Activated CD8-positive, alpha-beta memory T cell treated with anti-CD3 and anti-CD28 coated beads, Interleukin-2, amount 50 U/mL, for 1 hour (primary cell): ENCODE data around the gene VTA1.
"Not testable (repeated sequence)": the region's sequence is repeated elsewhere in the genome, so short reads cannot be mapped to it uniquely, and the experiment has no call there.

ENCODE experiments used
- DNase-seq: peaks from one replicate; pipeline ENCODE4 v3.0.0-alpha.2; 2020; ENCODE audit errors: extremely low read depth

The VTA1 gene

DNA sequence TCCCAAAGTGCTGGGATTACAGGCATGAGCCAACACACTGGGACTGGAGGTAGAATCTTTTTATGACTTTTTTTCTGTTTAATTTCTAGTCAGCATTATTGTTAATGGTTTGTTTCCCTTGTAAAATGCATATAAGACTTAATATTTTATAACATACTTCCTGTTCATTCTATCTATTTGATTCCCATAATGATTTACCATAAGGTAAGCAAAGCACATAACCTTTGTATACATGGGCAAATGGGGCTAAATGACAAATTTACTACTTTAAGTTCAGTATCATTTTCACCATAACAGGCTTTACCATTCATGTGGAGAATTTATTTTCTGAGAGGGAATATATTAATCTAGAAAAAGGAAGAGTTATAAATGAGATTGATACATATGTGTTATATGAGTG is 24.3 kb downstream of the VTA1 start:
- DNase-seq: no peak

DNA sequence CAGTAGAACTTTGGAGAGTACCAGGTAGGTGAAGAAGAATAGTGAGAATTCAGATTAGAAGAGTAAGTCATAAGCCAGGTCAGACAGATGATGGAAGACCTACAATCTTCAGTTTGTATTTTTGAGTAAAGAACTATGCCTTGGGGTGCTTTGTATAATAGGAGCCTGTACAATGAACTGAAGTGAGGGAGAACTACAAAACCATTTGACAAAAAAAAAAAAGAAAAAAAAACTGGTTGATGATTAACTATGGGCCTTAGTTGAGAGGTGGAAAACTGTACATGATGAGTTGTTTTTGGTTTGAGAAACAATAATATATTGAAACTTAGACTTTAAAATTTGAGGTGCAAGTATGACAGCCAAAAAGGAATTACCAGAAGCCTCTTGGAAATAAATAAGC is 25.7 kb downstream of the VTA1 start:
- no peak for DNase-seq

DNA sequence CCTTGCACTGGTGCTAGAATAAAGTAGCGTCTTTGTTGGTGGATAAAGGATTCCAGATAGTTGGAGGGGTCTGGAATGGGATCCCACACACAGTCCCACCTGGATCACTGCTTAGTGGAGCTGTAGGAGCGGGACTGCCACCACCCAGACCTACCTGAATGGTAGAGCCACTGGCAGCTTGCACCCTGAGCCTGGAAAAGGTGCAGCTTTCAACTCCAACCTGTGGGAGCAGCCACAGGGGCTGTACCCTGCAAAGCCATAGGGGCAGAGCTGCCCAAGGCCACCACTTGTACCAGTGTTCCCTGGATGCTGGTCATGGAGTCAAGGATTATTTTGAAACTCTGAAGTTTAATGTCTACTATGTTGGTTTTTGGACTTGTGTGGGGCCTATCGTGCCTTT is 26.9 kb downstream of the VTA1 start:
- no peak for DNase-seq

DNA sequence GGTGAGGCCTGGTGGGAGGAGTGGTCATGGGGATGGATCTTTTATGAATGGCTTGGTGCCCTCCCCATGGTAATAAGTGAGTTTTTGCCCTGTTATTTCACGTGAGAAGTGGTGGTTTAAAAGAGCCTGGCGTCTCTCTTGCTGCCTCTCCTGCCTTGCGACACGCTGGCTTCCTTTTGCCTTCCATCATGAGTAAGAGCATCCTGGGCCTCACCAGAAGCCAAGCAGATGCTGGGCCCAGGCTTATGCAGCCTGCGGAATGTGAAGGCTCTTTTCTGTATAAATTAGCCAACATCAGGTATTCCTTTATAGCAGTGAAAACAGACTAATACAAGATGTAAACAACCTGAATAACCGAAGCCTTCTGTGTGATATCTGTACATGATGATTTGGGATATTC is 27.6 kb downstream of the VTA1 start:
- no peak for DNase-seq

DNA sequence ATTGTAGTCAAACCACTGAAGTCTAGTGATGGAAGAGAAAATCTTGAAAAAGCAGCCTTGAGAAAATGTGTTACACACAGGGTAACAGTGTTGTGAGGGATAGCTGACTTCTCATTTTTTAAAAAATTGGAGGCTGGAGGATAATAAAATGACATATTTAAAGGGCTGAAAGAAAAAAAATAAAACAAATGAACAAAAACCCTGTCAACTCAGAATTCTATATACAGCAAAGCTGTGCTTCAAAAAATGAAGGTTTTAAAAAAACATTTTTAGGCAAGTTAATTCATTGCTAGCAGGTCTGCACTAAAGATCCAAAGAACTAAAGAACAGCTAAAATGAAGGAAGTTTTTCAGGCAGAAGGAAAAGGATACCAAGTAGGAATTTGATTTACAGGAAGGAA is 31.1 kb downstream of the VTA1 start:
- DNase-seq: no peak

DNA sequence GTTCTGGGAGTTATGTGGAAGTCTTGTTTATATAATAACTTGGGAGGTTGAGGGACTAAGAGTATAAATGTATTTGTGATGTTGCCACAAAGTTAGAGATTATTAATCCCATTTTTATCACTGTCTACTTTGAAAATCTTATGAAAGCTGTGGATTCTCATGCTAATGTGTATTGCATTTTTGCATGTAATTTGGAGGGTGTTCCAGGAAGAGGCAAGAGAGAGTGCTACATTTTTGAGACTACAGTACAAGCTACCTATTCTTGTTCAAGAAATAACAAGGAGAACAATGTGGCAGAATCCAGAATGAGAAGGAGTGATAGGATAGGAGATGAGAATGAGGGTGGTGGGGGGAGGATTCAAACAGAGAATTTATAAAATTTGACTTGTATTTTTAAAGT is 34.9 kb downstream of the VTA1 start:
- DNase-seq: no peak

DNA sequence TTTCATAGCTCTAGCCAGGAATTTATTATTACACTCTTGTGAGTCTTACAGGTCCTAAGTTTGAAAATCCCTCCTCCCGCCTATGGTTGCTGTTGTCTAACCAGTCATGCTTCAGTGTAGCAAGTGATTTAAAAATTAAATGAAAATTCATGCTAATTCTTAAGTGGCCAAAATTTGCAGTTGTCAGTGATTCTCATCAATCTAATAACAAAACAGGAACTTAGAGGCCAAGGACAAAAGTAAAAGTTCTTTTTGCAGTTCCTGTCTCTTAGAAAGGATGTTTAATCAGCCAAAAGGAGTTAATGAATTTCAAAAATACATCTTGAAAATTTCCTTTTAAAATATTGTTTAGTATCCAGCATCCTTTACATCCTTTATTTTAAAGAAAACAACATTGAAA is 36.3 kb downstream of the VTA1 start:
- no peak for DNase-seq

DNA sequence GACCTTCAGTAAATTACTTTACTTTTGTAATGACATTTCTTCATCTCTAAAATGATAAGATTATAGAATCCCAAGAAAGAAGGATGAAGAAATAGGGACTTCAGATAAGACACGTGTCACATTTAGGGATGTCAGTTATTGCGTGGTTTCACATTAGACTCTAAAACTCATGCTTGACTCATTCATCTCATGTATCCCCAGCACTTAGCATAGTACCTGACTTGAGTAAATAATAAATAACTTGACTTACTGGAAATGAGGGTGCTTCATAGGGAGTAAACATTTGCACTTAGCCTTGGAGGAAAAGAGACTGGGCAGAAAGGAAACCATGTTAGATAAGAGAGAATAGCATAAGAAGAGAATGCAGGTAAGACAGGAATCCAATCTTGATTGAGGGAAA is 37.2 kb downstream of the VTA1 start:
- no peak for DNase-seq

DNA sequence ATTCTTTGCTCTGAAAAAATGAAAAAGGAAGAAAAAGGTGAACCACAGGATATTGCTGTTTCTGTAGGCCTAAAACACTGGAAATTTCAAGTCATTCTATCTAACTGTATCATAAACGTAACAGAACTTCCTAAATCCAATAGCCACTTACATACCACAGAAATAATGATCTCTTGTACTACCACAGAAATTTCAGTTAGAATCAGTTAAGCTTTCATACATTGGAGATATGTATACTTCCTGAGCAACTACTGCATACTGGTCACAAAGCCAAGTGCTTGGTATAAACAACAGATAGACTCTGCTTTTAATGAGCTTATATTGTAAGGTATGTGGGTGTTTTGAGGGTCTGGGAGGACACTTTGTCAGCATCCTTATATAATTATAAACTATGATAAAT is 38.6 kb downstream of the VTA1 start:
- no peak for DNase-seq

DNA sequence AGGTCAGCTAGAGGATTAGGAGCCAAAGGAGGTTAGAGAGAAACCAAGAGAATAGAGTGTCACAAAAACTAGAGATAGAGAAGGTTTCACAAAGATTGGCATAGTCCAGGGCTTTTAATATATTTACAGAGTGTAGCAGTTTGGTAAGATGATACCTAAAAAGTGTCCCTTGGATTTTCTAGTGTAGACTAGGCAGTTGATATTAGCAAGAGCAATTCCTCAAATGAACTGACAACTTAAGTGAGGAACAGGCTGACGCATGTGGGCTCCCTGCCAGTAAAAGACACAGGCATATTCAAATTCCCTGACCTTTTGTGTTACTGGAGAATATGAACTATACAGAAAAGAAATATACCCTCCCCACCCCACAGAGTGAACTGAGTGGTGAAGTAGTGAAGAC is 40.1 kb downstream of the VTA1 start:
- no peak for DNase-seq

DNA sequence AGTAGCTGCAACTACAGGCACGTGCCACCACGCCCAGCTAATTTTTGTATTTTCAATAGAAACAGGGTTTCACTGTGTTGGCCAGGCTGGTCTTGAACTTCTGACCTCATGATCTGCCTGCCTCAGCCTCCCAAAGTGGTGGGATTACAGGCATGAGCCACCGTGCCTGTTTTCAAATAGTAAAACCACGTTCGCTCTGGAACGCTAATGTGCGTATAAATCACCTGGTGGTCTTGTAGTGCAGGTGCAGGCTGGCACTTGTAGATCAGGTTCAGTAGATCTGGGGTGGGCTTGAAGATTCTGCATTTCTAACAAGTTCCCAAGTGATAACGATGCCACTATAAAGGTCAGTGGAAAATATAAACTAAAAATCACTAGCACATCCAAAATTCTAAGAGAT is 41.3 kb downstream of the VTA1 start:
- not testable (repeated sequence) for DNase-seq

DNA sequence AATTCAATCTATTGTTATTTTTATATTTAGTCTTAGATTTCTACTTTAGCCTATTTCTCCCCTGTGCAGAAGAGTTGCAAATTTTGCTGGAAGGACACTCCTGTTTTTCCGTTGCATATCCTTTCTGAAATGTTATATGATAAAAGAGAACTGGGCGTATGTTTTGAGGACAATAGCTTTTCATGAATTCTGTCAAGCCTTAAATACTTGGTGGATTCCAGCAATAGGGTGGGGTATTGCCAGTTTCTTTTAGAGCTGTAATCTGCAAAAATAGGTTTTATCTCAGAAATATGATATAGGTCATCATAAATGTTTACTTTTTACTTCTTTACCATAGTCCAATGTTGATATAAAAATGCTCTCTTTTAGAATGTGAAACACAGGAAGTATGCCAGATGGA is 42.0 kb downstream of the VTA1 start:
- DNase-seq: no peak

DNA sequence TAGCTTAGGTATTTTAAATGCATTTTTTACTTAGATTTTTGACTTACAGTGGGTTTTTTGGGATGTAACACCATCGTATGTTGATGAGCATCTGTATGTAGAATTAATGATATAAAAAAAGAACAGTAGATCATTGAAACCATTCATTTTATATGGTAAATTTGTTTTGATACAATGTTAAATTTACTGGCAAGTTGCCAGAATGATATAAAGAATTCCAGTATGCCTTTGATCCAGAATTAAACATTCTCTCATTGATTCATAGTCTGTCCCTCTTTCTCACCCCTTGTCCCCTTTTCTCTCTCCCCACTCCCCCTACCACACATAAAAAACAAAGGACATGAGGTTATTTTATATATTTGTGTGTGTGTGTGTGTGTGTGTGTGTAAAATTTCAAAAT is 45.3 kb downstream of the VTA1 start:
- DNase-seq: no peak

DNA sequence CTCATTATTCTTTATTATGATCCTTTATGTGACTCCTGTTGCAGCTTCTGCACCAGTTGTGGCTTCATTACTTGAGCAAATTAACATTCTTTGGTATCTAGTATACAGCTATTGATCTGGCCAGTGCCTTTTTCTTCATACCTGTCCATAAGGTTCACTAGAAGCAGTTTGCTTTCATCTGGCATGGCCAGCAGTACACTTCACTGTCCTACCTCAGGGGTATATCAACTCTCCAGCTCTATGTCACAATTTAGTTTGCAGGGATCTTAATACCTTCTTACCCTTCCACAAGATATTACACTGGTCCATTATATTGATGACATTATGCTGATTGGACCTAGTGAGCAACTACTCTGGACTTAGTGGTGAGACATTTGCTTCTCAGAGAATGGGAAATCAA is 46.6 kb downstream of the VTA1 start:
- DNase-seq: no peak

DNA sequence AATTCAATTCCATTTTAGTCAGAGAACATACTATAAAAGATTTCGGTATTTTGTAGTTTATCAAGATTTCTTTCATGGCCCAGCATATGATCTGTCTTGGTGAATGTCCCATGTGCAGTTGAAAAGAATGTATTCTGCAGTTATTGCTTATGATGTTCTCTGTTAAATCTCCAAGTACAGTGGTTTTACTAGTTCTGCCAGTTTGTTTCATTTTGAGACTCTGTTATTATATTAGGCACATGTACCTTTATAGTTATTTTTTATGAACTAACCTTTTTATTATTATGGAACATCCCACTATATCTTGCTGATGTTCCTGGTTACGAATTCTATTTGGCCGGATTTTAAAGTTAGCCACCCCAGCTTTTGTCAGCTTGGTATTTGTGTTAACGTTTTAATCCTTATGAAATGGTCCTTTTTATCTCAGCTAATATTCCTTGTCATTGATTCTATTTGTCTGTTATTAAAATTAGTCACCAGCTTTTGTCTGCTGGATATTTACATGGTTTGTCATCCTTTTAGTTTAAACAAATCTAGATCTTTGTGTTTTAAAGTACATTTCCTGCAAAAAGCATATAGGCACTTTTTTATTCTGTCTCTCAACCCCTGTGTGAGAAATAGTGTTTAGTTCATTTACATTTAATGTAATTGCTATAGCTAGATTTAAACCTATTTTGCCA is 48.9 kb downstream of the VTA1 start:
- DNase-seq: no peak

DNA sequence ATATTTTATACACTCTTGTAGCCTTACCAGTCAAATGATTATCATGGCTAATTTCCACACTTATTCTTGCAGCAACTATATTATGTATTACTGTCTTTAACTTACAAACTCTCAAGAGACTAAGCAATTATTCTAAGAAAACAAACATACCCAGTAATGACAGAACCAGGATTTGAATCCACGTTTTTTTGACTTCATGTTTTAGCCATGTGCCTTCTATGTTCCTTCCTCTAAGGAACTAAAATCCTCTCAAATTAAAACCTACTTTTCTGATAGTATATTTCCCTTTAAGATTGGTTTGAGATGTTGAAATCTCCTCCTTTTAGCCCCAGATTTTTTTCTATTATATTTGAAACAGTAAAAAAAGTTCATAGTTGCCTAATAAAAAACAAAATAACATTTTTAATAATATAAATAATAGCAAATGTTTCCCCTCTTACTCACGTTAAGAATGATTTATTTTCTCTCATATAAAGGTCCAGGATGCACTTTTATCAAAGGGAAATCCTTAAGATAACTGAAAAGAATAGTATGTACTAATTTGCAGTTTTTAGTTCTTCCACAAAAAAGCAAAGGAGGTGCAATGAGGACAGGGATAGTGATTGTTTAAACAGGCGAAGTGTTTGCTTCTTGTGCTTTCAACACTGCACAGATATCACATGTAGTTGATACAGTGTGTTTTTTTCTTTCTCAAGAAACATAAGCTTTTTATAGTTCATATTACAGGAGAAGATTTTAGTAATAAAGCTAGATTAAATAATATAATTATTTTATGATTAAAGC is 54.0 kb downstream of the VTA1 start:
- DNase-seq: no peak

DNA sequence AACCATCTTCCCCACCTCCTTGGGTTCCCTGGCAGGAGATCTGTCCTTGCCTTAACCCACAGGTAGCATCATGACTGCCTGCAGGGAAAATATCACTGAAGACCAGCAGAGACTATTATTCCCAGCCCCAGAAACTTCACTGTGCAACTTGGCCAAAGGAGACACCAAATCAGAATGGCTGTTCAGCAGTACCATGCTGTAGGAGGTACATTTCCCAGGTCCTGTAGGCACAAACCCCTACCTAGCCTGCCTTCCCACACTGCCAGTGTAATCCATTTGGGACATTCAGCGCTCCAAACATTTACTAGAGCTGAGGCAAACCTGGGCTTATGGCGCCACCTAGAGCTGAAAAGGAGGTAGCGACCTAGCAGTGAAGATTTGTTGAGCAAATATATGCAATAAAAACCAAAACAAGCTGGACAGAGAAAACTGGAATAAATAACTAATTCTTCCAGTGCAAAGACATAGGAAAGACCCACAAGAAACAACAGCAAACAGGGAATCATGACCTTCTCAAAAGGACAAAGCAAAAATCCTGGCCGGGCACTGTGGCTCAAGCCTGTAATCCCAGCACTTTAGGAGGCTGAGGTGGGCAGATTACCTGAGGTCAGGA is 60.3 kb downstream of the VTA1 start:
- DNase-seq: no peak

DNA sequence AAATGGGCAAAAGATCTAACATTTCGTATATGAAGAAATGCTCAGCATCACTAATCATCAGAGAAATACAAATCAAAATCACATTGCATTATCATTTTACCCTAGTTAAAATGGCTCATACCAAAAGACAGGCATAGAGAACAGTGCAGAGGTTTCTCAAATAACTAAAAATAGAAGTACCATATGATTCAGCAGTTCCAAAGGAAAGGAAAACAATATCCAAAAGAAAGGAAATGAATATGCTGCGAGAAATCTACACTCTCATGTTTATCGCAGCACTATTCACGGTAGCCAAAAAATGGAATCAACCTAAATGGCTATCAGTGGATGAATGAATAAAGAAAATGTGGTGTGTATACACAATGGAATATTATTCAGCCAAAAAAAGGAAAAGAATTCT is 63.5 kb downstream of the VTA1 start:
- no peak for DNase-seq

DNA sequence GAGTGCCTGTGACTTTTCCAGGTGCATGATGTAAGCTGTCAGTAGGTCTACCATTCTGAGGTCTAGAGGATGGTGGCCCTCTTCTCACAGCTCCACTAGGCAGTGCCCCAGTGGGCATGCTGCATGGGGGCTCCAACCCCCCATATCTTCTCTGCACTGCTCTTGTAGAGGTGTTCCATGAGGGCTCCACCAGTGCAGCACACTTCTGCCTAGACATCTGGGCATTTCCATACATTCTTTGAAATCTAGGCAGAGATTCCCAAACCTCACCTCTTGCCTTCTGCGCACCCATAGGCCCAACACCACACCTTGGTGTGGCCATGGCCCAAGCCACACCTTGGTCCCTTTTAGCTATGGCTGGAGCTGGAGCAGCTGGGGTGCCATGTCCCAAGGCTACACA is 66.3 kb downstream of the VTA1 start:
- no peak for DNase-seq

DNA sequence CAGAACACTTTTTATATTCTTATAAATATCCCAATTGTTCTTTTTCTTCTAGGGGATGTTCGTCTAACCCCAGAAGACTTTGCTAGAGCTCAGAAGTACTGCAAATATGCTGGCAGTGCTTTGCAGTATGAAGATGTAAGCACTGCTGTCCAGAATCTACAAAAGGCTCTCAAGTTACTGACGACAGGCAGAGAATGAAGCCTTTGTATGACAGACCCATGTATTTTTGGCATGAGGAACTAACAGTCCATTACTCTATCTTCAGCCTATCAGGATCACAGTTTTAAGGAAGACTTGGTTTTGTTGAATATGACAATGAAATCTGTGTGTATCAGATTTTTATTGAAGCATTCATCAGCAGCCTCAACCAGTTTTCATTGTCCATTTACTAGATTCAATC is 71.4 kb downstream of the VTA1 start:
- no peak for DNase-seq

DNA sequence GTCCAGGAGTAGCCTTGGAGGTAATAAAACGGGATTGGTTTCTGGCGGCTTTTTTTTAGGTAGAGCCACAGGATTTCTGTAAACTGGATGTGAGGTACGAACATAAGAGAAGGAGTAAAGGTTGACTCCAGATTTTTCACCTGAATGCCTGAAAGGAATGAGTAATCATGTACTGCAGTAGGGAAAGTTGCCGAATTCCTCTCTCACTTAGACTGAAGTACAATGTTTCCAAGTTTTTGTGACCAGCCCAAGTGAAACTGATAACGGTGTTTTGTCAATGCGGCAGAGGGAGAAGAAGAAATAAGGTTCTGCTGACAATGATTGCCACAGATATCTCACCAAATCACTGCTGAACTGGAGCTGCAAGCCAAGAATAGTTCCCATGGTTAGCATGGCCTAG is 75.0 kb downstream of the VTA1 start:
- DNase-seq: no peak

DNA sequence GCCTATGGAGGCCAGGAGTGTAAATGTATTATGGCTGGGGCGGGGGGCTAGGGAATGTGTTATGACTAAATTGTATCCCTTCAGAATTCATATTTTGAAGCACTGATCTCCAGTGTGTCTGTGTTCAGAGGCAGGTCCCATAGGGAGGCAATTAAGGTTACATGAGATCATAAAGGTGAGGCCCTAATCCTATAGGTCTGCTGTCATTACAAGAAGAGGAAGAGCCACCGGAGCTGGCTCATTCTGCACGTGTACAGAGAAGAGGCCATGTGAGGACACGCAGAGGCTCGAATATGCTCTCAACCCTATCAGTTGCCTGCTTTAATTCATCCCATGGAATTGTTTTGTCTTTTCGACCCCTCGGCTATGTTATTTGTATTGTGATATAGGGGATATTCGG is 76.9 kb downstream of the VTA1 start:
- DNase-seq: no peak

DNA sequence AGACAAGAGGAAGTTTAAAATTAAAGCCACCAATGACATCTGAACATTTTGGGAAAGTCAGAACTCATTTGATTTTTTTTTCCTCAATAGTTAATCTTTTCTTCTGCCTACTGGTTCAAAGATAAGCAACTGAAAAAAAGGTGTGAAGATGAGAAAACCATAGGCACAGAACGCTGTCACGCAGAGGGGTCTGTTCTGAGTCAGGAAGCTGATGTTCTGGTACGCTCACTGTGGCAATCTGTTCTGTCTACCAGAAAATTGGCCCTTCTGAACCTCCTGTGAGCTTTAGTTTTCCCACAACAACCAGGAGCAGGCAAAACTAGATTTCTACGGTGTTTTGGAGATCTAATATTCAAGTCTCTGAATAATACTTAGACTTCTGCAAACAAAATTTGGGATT is 78.1 kb downstream of the VTA1 start:
- DNase-seq: no peak
